Hepatocyte (in vitro differentiated cells): ENCODE measurements around the gene TCF23.

ENCODE experiments used
- CTCF ChIP-seq: fragments of 200-600 bp; sonication (generic); IDR thresholded peaks from 2 replicates; pipeline ENCODE4 v1.5.1; 2016; ENCODE audit warnings: antibody characterized with exemption, mild to moderate bottlenecking; ENCODE audit not compliant: poor library complexity
- EZH2 ChIP-seq: fragments of 200-600 bp; sonication (generic); IDR thresholded peaks from 2 replicates; pipeline ENCODE4 v1.6.1; 2016; ENCODE audit warnings: antibody characterized with exemption, mild to moderate bottlenecking, borderline replicate concordance
- EZH2phosphoT487 ChIP-seq: fragments of 200-600 bp; sonication (generic); IDR thresholded peaks from one replicate; pipeline ENCODE4 v1.6.1; 2018; ENCODE audit warnings: antibody characterized with exemption, mild to moderate bottlenecking, low read depth, moderate library complexity; ENCODE audit not compliant: unreplicated experiment, severe bottlenecking

- TF ChIP-seq CTCF = no peak
- no peak for TF ChIP-seq EZH2
- no peak for TF ChIP-seq EZH2phosphoT487
These were observed 57.5 kb downstream of the TCF23 start for GRCh38 chr2:27206346-27206745.
